Measurements from ENCODE around the gene SNX8. TPM values are rescaled to one million over a fixed set of nuclear protein-coding genes. Genes with fewer than 3 reads are reported as not detected.

Gene SNX8
- total and polyA plus RNA-seq, 2 of the 8 experiments (the other 6 are each of a cell fraction or from before 2014, with no cell fraction given): 46.2 to 70.8 TPM

- TF ChIP-seq CHD7 (IDR thresholded peaks at IDR 0.05; ENCODE audit: insufficient replicate concordance, low read length) (peak; percentile 100), SIN3A (conservative IDR thresholded peaks at IDR 0.05 in 1 of 2, IDR thresholded peaks at IDR 0.05 in 1 of 2; ENCODE audit: low read depth in 1 of 2, low read length in 2 of 2) (peak in 1 of 2 experiments; percentile 2; a peak in 2 of 4 replicates), POLR2A (IDR thresholded peaks at IDR 0.05; ENCODE audit: control extremely low read depth in 1 of 2, low read depth in 2 of 2, low read length in 2 of 2) (peak in 1 of 2 experiments; percentile 80; a peak in 2 of 3 replicates), MAFK (IDR thresholded peaks at IDR 0.05; ENCODE audit: low read depth, low read length) (peak; percentile 92), TAF1 (IDR thresholded peaks at IDR 0.05; ENCODE audit: low read depth, low read length) (peak; percentile 83), CHD2 (IDR thresholded peaks at IDR 0.05; ENCODE audit: low read length) (peak; percentile 98), EGR1 (IDR thresholded peaks at IDR 0.05; ENCODE audit: borderline replicate concordance, low read depth, low read length) (peak; percentile 19; the same call in 1 of the 2 replicates), YY1 (IDR thresholded peaks at IDR 0.05; ENCODE audit: low read depth, low read length) (peak; percentile 73), BACH1 (IDR thresholded peaks at IDR 0.05; ENCODE audit: low read length) (0 out of 2 replicates have a peak, but pooled peaks have one; percentile 26), SP2 (IDR thresholded peaks at IDR 0.05; ENCODE audit: low read length) (no peak)
These were observed 81.3 kb downstream of the SNX8 start, which contains the start of gene MAD1L1 (continued) for GRCh38 chr7:2232766-2233520.
